GM12891 (cell line): ENCODE measurements around the gene TNFRSF25.

Source experiments
- POLR2A ChIP-seq: IDR thresholded peaks from 2 replicates; pipeline ENCODE4 v1.6.1; 2011; ENCODE audit warnings: low read depth, low read length, control low read depth
- POLR2AphosphoS5 ChIP-seq: IDR thresholded peaks from 2 replicates; pipeline ENCODE4 v1.6.1; 2011; ENCODE audit warnings: low read depth, low read length, control low read depth
- POU2F2 ChIP-seq: IDR thresholded peaks from 2 replicates; pipeline ENCODE4 v1.6.1; 2011; ENCODE audit warnings: low read depth, mild to moderate bottlenecking, control low read depth, low read length, moderate library complexity
- SPI1 ChIP-seq: IDR thresholded peaks from 2 replicates; pipeline ENCODE4 v1.6.1; 2011; ENCODE audit warnings: low read depth, low read length, control low read depth
- TAF1 ChIP-seq: IDR thresholded peaks from 2 replicates; pipeline ENCODE4 v1.6.1; 2011; ENCODE audit warnings: low read depth, low read length, control low read depth

GRCh38 chr1:6443339-6444115 is 22.4 kb downstream of the TNFRSF25 start:
- TF ChIP-seq POLR2AphosphoS5, result no peak
- TF ChIP-seq SPI1, result no peak
- TF ChIP-seq POLR2A, result no peak
- TF ChIP-seq TAF1, result no peak
- TF ChIP-seq POU2F2, result no peak
